ENCODE data around the gene NVL. TPM values are rescaled to one million over a fixed set of nuclear protein-coding genes. Genes with fewer than 3 reads are reported as not detected.
A peak's percentile ranks its signal among the peaks of the same experiment; 100 is the strongest.

Gene NVL
- total and polyA plus RNA-seq, 10 donors: 23.3 to 61.9 (median 35.0) TPM

DNA sequence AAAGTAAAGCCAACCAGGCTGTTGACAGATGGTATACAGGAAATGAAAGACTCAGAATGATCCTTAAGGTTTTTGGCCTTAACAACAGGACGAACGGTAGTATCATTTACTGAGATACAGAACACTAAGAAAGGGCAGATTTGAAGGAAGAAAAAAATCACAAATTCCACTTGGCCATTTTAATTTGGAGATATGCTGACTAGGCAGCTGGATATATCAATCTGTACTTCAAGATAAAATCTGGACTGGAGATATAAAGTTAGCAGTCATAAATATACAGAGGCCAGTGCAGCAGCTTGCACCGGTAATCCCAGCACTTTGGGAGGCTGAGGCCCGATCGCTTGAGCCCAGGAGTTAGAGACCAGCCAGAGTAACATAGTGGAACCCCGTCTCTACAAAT, 1.3 kb downstream of the NVL start:
- Histone ChIP-seq H3K27ac (peak overlapping the region in 1 of 8 donors; percentile 91), H3K9me3 (no peaks in the 10 kb centered on the region), H3K4me1 (peaks cover 16 to 77% (median 43%) of the 10 kb centered on the region in 6 donors), H3K4me3 (peak overlapping the region in 6 of 8 donors; percentile 63 to 99 (median 84)), H3K27me3 (replicated peaks in 1 of 7) (no peaks in the 10 kb centered on the region), H3K36me3 (peaks cover 0 to 34% (median 9%) of the 10 kb centered on the region in 6 donors)
- DNase-seq: no peak
- intact Hi-C loops (cut with DNase I; ENCODE audit: low total_unique reads): no loop called here
- 74 to 82% (median 78%) methylated on average over 6 of the region's 6 CpGs for WGBS, 5 donors
- no peak for TF ChIP-seq POLR2A (IDR thresholded peaks at IDR 0.05)
- TF ChIP-seq, protein P1, sequence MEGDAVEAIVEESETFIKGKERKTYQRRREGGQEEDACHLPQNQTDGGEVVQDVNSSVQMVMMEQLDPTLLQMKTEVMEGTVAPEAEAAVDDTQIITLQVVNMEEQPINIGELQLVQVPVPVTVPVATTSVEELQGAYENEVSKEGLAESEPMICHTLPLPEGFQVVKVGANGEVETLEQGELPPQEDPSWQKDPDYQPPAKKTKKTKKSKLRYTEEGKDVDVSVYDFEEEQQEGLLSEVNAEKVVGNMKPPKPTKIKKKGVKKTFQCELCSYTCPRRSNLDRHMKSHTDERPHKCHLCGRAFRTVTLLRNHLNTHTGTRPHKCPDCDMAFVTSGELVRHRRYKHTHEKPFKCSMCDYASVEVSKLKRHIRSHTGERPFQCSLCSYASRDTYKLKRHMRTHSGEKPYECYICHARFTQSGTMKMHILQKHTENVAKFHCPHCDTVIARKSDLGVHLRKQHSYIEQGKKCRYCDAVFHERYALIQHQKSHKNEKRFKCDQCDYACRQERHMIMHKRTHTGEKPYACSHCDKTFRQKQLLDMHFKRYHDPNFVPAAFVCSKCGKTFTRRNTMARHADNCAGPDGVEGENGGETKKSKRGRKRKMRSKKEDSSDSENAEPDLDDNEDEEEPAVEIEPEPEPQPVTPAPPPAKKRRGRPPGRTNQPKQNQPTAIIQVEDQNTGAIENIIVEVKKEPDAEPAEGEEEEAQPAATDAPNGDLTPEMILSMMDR (IDR thresholded peaks at IDR 0.05 in 8 of 11, conservative IDR thresholded peaks at IDR 0.05 in 3 of 11): no peak
- TF ChIP-seq POLR2AphosphoS5 (IDR thresholded peaks at IDR 0.05): no peak

DNA sequence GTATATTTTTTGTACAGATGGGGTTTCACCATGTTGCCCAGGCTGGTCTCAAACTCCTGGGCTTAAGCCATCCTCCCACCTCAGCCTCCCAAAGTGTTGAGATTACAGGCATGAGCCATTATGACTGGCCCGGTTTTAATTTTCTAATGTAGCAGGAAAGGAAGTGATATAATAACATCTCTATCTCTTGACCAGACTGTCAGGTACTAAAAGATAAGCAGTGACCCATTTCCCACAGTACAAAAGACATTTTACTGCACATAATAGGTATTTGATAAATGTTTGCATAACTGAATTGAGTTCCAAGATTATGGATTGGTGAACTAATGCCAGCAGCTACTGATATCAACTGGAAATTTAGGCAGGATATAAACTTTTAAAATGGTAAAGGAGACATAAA, 4.0 kb downstream of the NVL start:
- no peaks in the 10 kb centered on the region for H3K27me3 ChIP-seq (replicated peaks in 1 of 7)
- no peak for DNase-seq
- H3K27ac ChIP-seq: no peak overlapping the region
- H3K4me3 ChIP-seq: no peak overlapping the region
- H3K36me3 ChIP-seq: peaks cover 0 to 50% (median 12%) of the 10 kb centered on the region in 6 donors
- 73 to 89% (median 83%) methylated on average over 1 of the region's 1 CpG for WGBS, 5 donors
- TF ChIP-seq, protein P1 (IDR thresholded peaks at IDR 0.05 in 8 of 11, conservative IDR thresholded peaks at IDR 0.05 in 3 of 11): no peak
- TF ChIP-seq POLR2AphosphoS5 (IDR thresholded peaks at IDR 0.05) (no peak), POLR2A (IDR thresholded peaks at IDR 0.05) (no peak)
- no peaks in the 10 kb centered on the region for H3K9me3 ChIP-seq
- H3K4me1 ChIP-seq: peaks cover 15 to 67% (median 37%) of the 10 kb centered on the region in 6 donors
- intact Hi-C loops (cut with DNase I; ENCODE audit: low total_unique reads): no loop called here

DNA sequence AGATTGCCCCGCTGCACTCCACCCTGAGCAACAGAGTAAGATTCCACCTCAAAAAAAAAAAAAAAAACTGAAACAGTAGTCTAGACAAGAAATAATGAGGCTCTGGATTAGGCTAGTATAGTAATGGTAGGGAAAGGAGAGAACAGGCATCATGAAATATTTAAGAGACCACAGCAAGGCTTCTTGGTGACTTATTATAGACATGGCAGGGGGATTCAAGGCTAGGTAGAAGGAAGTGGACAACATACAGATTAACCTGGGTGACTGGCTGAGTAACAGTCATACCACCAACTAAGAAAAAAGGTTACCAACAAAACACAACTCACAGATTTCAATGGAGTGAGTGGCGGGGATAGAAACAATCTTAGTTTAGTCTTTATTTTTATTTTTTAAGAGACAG, 8.3 kb downstream of the NVL start:
- DNase-seq: no peak
- H3K4me3 ChIP-seq: no peak overlapping the region
- no peaks in the 10 kb centered on the region for H3K27me3 ChIP-seq (replicated peaks in 1 of 7)
- H3K4me1 ChIP-seq: peaks cover 0 to 30% (median 6%) of the 10 kb centered on the region in 6 donors
- TF ChIP-seq POLR2AphosphoS5 (IDR thresholded peaks at IDR 0.05) (no peak), POLR2A (IDR thresholded peaks at IDR 0.05) (no peak)
- TF ChIP-seq, protein P1 (IDR thresholded peaks at IDR 0.05 in 8 of 11, conservative IDR thresholded peaks at IDR 0.05 in 3 of 11): no peak
- intact Hi-C loops (cut with DNase I; ENCODE audit: low total_unique reads): no loop called here
- 95 to 100% (median 98%) methylated on average over 2 of the region's 2 CpGs for WGBS, 5 donors
- H3K9me3 ChIP-seq: no peaks in the 10 kb centered on the region
- H3K27ac ChIP-seq: no peak overlapping the region
- H3K36me3 ChIP-seq: peaks cover 0 to 58% (median 18%) of the 10 kb centered on the region in 6 donors

DNA sequence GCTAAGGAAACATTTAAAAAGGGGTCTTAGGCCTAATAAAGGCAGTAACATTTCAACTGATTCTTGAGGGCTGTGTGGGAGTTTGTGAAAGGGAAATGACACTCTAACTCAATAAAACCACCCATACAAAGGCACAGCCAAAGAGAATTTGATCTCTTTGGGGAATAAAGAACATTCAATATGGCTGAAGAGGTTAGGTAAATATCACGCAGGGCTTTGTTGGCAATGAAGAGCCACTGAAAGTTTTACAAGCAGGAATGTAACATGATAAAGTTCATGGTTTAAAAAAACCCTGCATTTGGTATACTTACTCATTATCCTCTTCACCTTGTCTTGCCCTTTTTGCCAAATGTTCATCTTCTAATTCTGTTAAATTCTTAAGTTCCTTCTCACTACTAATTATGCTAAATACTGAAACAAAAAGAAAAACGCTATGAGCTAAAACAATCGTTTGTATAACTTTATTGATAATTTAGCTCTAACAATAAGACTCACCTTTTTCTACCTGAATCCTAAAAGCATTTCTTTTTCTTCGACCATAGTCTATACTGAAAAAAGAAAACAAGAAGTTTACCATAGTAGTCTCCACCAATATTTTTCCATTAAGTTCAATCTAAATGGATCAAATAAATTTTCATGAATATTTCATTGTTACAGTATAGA, 12.5 kb downstream of the NVL start:
- intact Hi-C loops (cut with DNase I; ENCODE audit: low total_unique reads): no loop called here
- TF ChIP-seq, protein P1 (IDR thresholded peaks at IDR 0.05 in 8 of 11, conservative IDR thresholded peaks at IDR 0.05 in 3 of 11): no peak
- TF ChIP-seq POLR2AphosphoS5 (IDR thresholded peaks at IDR 0.05) (no peak), POLR2A (IDR thresholded peaks at IDR 0.05) (no peak)
- DNase-seq: no peak
- Histone ChIP-seq H3K36me3 (peaks cover 0 to 64% (median 33%) of the 10 kb centered on the region in 6 donors), H3K4me3 (no peak overlapping the region), H3K27ac (no peak overlapping the region), H3K4me1 (peaks cover 0 to 3% (median 0%) of the 10 kb centered on the region in 6 donors), H3K27me3 (replicated peaks in 1 of 7) (no peaks in the 10 kb centered on the region), H3K9me3 (no peaks in the 10 kb centered on the region)
- 90 to 96% (median 94%) methylated on average over 4 of the region's 4 CpGs for WGBS, 5 donors
